ENCODE results near the gene FBLN5. TPM values are rescaled to one million over a fixed set of nuclear protein-coding genes. Genes with fewer than 3 reads are reported as not detected.
A peak's percentile ranks its signal among the peaks of the same experiment; 100 is the strongest.

Gene FBLN5
- total RNA-seq, 4 donors from 2014 or later: 20.3 to 44.3 (median 37.2) TPM

GRCh38 chr14:91957876-91958313 lies 10.4 kb upstream of the FBLN5 start:
- H3K4me1 ChIP-seq: no peaks in the 10 kb centered on the region
- no peak for DNase-seq (ENCODE audit: low spot score in 2 of 2)
- H3K9me3 ChIP-seq: no peaks in the 10 kb centered on the region
- H3K4me3 ChIP-seq: no peak overlapping the region
- no peaks in the 10 kb centered on the region for H3K36me3 ChIP-seq
- no peaks in the 10 kb centered on the region for H3K27me3 ChIP-seq
- no peak for TF ChIP-seq CTCF (IDR thresholded peaks at IDR 0.05)
- no peak for TF ChIP-seq EP300 (IDR thresholded peaks at IDR 0.05)
- TF ChIP-seq POLR2AphosphoS5 (IDR thresholded peaks at IDR 0.05): no peak
- no peak for TF ChIP-seq POLR2A (IDR thresholded peaks at IDR 0.05)
- H3K27ac ChIP-seq: no peak overlapping the region
- 92% methylated on average over 9 of the region's 9 CpGs for WGBS

- DNase-seq (ENCODE audit: low spot score in 2 of 2): no peak
- Histone ChIP-seq H3K36me3 (no peaks in the 10 kb centered on the region), H3K27ac (no peak overlapping the region), H3K9me3 (no peaks in the 10 kb centered on the region), H3K4me3 (no peak overlapping the region), H3K27me3 (no peaks in the 10 kb centered on the region), H3K4me1 (no peaks in the 10 kb centered on the region)
- TF ChIP-seq POLR2A (IDR thresholded peaks at IDR 0.05) (no peak), EP300 (IDR thresholded peaks at IDR 0.05) (no peak), CTCF (IDR thresholded peaks at IDR 0.05) (no peak), POLR2AphosphoS5 (IDR thresholded peaks at IDR 0.05) (no peak)
- 77% methylated on average over 5 of the region's 5 CpGs for WGBS
These were observed 9.1 kb upstream of the FBLN5 start for GRCh38 chr14:91956616-91957015.

- TF ChIP-seq CTCF (IDR thresholded peaks at IDR 0.05) (no peak), POLR2AphosphoS5 (IDR thresholded peaks at IDR 0.05) (no peak), POLR2A (IDR thresholded peaks at IDR 0.05) (no peak), EP300 (IDR thresholded peaks at IDR 0.05) (no peak)
These were observed 7.7 kb upstream of the FBLN5 start for GRCh38 chr14:91955168-91955567.

GRCh38 chr14:91953170-91953985 lies 5.9 kb upstream of the FBLN5 start:
- H3K9me3 ChIP-seq: no peaks in the 10 kb centered on the region
- no peak for DNase-seq (ENCODE audit: low spot score in 2 of 2)
- H3K36me3 ChIP-seq: no peaks in the 10 kb centered on the region
- WGBS: 64% methylated on average over 8 of the region's 8 CpGs
- no peak overlapping the region for H3K4me3 ChIP-seq
- TF ChIP-seq POLR2AphosphoS5 (IDR thresholded peaks at IDR 0.05) (no peak), CTCF (IDR thresholded peaks at IDR 0.05) (no peak), POLR2A (IDR thresholded peaks at IDR 0.05) (no peak), EP300 (IDR thresholded peaks at IDR 0.05) (no peak)
- no peaks in the 10 kb centered on the region for H3K27me3 ChIP-seq
- H3K27ac ChIP-seq: no peak overlapping the region
- no peaks in the 10 kb centered on the region for H3K4me1 ChIP-seq

More at GRCh38 chr14:91955168-91955567, 7.7 kb upstream of the FBLN5 start:
- Histone ChIP-seq H3K4me1 (no peaks in the 10 kb centered on the region), H3K27ac (no peak overlapping the region), H3K4me3 (no peak overlapping the region), H3K36me3 (no peaks in the 10 kb centered on the region), H3K27me3 (no peaks in the 10 kb centered on the region), H3K9me3 (no peaks in the 10 kb centered on the region)
- WGBS: 54% methylated on average over 1 of the region's 1 CpG
- DNase-seq (ENCODE audit: low spot score in 2 of 2): no peak

- no peaks in the 10 kb centered on the region for H3K36me3 ChIP-seq
- H3K4me1 ChIP-seq: peaks cover 15% of the 10 kb centered on the region
- peak overlapping the region; percentile 62 for H3K4me3 ChIP-seq
- H3K9me3 ChIP-seq: no peaks in the 10 kb centered on the region
- 11% methylated on average over 37 of the region's 38 CpGs for WGBS
- TF ChIP-seq POLR2A (IDR thresholded peaks at IDR 0.05) (peak in 1 of 2 donors; percentile 27), CTCF (IDR thresholded peaks at IDR 0.05) (no peak), EP300 (IDR thresholded peaks at IDR 0.05) (no peak)
- peak overlapping the region; percentile 89 for H3K27ac ChIP-seq
- peak in 1 of 2 donors; percentile 68 for DNase-seq (ENCODE audit: low spot score in 2 of 2)
- peaks cover 11% of the 10 kb centered on the region for H3K27me3 ChIP-seq
These were observed 646 bp downstream of the FBLN5 start for GRCh38 chr14:91946622-91947474.
